ENCODE data around the gene OASL.
"Not testable (repeated sequence)": the region's sequence is repeated elsewhere in the genome, so short reads cannot be mapped to it uniquely, and the experiment has no call there.

OASL gene

DNA sequence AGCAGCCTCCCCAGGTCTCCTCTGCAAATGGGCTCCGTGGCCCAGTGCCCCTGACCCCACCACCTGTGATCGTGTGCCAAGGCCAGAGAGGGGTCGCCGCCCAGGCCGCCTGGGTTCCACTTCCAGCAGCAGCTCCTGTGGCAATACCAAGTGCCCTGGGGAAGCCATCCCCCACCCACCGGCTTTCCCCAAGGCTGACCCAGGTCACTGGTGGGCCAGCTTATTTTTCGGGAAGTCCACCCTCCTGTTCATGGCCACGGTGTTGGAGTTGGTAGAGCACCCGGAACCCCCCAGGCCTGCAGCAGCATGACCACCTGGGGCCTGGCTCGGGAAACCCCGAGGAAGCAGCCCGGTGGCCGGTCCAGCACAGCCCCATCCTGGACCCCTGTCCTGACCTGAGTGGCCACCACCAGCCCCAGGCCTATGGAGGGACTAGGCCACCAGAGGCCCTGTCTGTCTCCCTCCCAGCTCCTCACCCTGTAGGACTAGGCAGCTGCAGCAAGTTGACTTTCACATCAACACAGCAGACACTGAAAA, 40.8 kb upstream of the OASL start:
- Histone ChIP-seq H3K27ac (ENCODE audit: low read length, poor library complexity, severe bottlenecking) (no peak overlapping the region), H3K27me3 (ENCODE audit: control insufficient read depth in 1 of 2, insufficient read depth in 1 of 2, low read length in 2 of 2) (peaks cover 0 to 5% of the 10 kb centered on the region in 2 experiments), H2AFZ (ENCODE audit: low read depth, low read length) (no peak overlapping the region), H3K36me3 (ENCODE audit: control insufficient read depth in 1 of 2, insufficient read depth in 2 of 2, low read depth in 1 of 2, low read length in 2 of 2) (no peaks in the 10 kb centered on the region), H3K4me3 (ENCODE audit: insufficient read depth in 1 of 2, low read depth in 1 of 2, low read length in 2 of 2) (no peak overlapping the region), H2AK5ac (ENCODE audit: low read length, severe bottlenecking) (no peak overlapping the region), H2BK12ac (ENCODE audit: low read length in 2 of 2) (no peak overlapping the region), H3K4ac (ENCODE audit: low read depth in 1 of 2, low read length in 2 of 2) (no peak overlapping the region), H3K23ac (ENCODE audit: low read length in 2 of 2) (no peak overlapping the region), H3K14ac (ENCODE audit: low read length in 2 of 2) (no peak overlapping the region), H2BK5ac (ENCODE audit: low read depth, low read length, poor library complexity, severe bottlenecking) (no peak overlapping the region), H3K9ac (ENCODE audit: low read length) (no peak overlapping the region), H3K4me1 (ENCODE audit: control insufficient read depth, insufficient read depth, low read depth, low read length) (no peaks in the 10 kb centered on the region), H3K9me3 (ENCODE audit: control insufficient read depth, low read length) (no peaks in the 10 kb centered on the region), H4K91ac (ENCODE audit: low read length) (no peak overlapping the region), H3K18ac (ENCODE audit: low read depth in 1 of 2, low read length in 2 of 2) (no peak overlapping the region), H3K4me2 (ENCODE audit: low read length, poor library complexity, severe bottlenecking) (no peak overlapping the region), H2BK120ac (ENCODE audit: low read depth, low read length) (no peak overlapping the region), H3K79me1 (replicated peaks; ENCODE audit: low read length, poor library complexity, severe bottlenecking) (no peaks in the 10 kb centered on the region), H2BK15ac (ENCODE audit: low read depth, poor library complexity, severe bottlenecking) (no peak overlapping the region), H4K8ac (ENCODE audit: low read length) (no peak overlapping the region)
- no peak for DNase-seq
- 87% methylated on average over 13 of the region's 13 CpGs for WGBS

DNA sequence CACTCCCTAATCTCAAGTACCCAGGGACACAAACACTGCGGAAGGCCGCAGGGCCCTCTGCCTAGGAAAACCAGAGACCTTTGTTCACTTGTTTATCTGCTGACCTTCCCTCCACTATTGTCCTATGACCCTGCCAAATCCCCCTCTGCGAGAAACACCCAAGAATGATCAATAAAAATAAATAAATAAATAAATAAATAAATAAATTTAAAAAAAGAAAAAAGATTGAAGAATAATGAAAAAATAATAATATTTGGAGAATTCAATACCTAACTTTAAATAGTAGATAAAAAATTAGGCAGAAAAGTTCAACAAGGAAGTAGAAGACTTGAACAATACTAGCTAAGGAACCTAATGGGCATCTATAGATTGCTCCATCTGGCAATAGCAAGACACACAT, 38.4 kb upstream of the OASL start:
- not testable (repeated sequence) for H3K4me1 ChIP-seq (ENCODE audit: control insufficient read depth, insufficient read depth, low read depth, low read length); DNase-seq; H2AK5ac ChIP-seq (ENCODE audit: low read length, severe bottlenecking); H3K18ac ChIP-seq (ENCODE audit: low read depth in 1 of 2, low read length in 2 of 2); H3K23ac ChIP-seq (ENCODE audit: low read length in 2 of 2); H2BK15ac ChIP-seq (ENCODE audit: low read depth, poor library complexity, severe bottlenecking); H3K9me3 ChIP-seq (ENCODE audit: control insufficient read depth, low read length); H3K14ac ChIP-seq (ENCODE audit: low read length in 2 of 2); H3K27ac ChIP-seq (ENCODE audit: low read length, poor library complexity, severe bottlenecking); H2AFZ ChIP-seq (ENCODE audit: low read depth, low read length); H3K4ac ChIP-seq (ENCODE audit: low read depth in 1 of 2, low read length in 2 of 2); H3K9ac ChIP-seq (ENCODE audit: low read length); H3K36me3 ChIP-seq (ENCODE audit: control insufficient read depth in 1 of 2, insufficient read depth in 2 of 2, low read depth in 1 of 2, low read length in 2 of 2); H3K4me2 ChIP-seq (ENCODE audit: low read length, poor library complexity, severe bottlenecking); H3K4me3 ChIP-seq (ENCODE audit: insufficient read depth in 1 of 2, low read depth in 1 of 2, low read length in 2 of 2); H3K27me3 ChIP-seq (ENCODE audit: control insufficient read depth in 1 of 2, insufficient read depth in 1 of 2, low read length in 2 of 2); H4K8ac ChIP-seq (ENCODE audit: low read length); H2BK12ac ChIP-seq (ENCODE audit: low read length in 2 of 2); H2BK120ac ChIP-seq (ENCODE audit: low read depth, low read length); H3K79me1 ChIP-seq (replicated peaks; ENCODE audit: low read length, poor library complexity, severe bottlenecking); H4K91ac ChIP-seq (ENCODE audit: low read length); H2BK5ac ChIP-seq (ENCODE audit: low read depth, low read length, poor library complexity, severe bottlenecking)
- no CpG with 5 or more reads among the region's 3 CpGs for WGBS

DNA sequence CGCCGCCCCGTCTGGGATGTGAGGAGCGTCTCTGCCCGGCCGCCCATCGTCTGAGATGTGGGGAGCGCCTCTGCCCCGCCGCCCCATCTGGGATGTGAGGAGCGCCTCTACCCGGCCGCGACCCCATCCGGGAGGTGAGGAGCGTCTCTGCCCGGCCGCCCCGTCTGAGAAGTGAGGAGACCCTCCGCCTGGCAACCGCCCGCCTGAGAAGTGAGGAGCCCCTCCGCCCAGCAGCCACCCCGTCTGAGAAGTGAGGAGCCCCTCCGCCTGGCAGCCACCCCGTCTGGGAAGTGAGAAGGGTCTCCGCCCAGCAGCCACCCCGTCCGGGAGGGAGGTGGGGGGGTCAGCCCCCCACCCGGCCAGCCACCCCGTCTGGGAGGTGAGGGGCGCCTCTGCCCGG, 36.9 kb upstream of the OASL start:
- H3K9me3 ChIP-seq (ENCODE audit: control insufficient read depth, low read length): peaks cover 15% of the 10 kb centered on the region
- H3K36me3 ChIP-seq (ENCODE audit: control insufficient read depth in 1 of 2, insufficient read depth in 2 of 2, low read depth in 1 of 2, low read length in 2 of 2); DNase-seq; H2AK5ac ChIP-seq (ENCODE audit: low read length, severe bottlenecking); H2BK5ac ChIP-seq (ENCODE audit: low read depth, low read length, poor library complexity, severe bottlenecking); H2BK120ac ChIP-seq (ENCODE audit: low read depth, low read length); H3K4me1 ChIP-seq (ENCODE audit: control insufficient read depth, insufficient read depth, low read depth, low read length); H3K18ac ChIP-seq (ENCODE audit: low read depth in 1 of 2, low read length in 2 of 2); H3K27ac ChIP-seq (ENCODE audit: low read length, poor library complexity, severe bottlenecking); H3K4me2 ChIP-seq (ENCODE audit: low read length, poor library complexity, severe bottlenecking); H3K27me3 ChIP-seq (ENCODE audit: control insufficient read depth in 1 of 2, insufficient read depth in 1 of 2, low read length in 2 of 2); H3K4ac ChIP-seq (ENCODE audit: low read depth in 1 of 2, low read length in 2 of 2); H4K8ac ChIP-seq (ENCODE audit: low read length); H4K91ac ChIP-seq (ENCODE audit: low read length); H2AFZ ChIP-seq (ENCODE audit: low read depth, low read length); H3K9ac ChIP-seq (ENCODE audit: low read length); H3K4me3 ChIP-seq (ENCODE audit: insufficient read depth in 1 of 2, low read depth in 1 of 2, low read length in 2 of 2); H3K14ac ChIP-seq (ENCODE audit: low read length in 2 of 2); H2BK12ac ChIP-seq (ENCODE audit: low read length in 2 of 2); H3K79me1 ChIP-seq (replicated peaks; ENCODE audit: low read length, poor library complexity, severe bottlenecking); H3K23ac ChIP-seq (ENCODE audit: low read length in 2 of 2); H2BK15ac ChIP-seq (ENCODE audit: low read depth, poor library complexity, severe bottlenecking): not testable (repeated sequence)
- WGBS: 94% methylated on average over 23 of the region's 33 CpGs

DNA sequence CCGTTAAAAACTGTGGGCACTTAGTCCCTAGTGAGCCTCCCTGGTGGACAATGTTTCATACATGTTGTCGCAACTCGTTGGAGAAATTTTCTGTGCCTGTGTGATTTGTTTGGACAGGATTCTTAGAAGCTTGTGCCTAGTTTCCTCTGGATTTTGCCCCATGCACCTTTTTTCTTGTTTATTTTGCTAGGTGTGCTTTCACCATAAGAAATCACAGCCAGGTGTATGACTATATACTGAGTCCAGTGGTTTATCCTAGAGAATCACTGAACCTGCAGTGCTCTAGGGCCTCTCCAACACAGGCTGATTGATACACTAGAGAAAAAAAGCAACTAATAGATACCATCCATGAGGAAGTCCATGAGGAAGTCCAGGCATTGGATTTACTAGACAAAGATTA, 33.1 kb upstream of the OASL start:
- Histone ChIP-seq H3K36me3 (ENCODE audit: control insufficient read depth in 1 of 2, insufficient read depth in 2 of 2, low read depth in 1 of 2, low read length in 2 of 2) (no peaks in the 10 kb centered on the region), H2BK120ac (ENCODE audit: low read depth, low read length) (no peak overlapping the region), H3K14ac (ENCODE audit: low read length in 2 of 2) (no peak overlapping the region), H2AK5ac (ENCODE audit: low read length, severe bottlenecking) (no peak overlapping the region), H3K4me3 (ENCODE audit: insufficient read depth in 1 of 2, low read depth in 1 of 2, low read length in 2 of 2) (no peak overlapping the region), H3K27ac (ENCODE audit: low read length, poor library complexity, severe bottlenecking) (no peak overlapping the region), H4K91ac (ENCODE audit: low read length) (no peak overlapping the region), H3K23ac (ENCODE audit: low read length in 2 of 2) (no peak overlapping the region), H3K4ac (ENCODE audit: low read depth in 1 of 2, low read length in 2 of 2) (no peak overlapping the region), H3K9ac (ENCODE audit: low read length) (no peak overlapping the region), H2BK12ac (ENCODE audit: low read length in 2 of 2) (no peak overlapping the region), H2BK5ac (ENCODE audit: low read depth, low read length, poor library complexity, severe bottlenecking) (no peak overlapping the region), H3K79me1 (replicated peaks; ENCODE audit: low read length, poor library complexity, severe bottlenecking) (no peaks in the 10 kb centered on the region), H3K4me2 (ENCODE audit: low read length, poor library complexity, severe bottlenecking) (no peak overlapping the region), H2BK15ac (ENCODE audit: low read depth, poor library complexity, severe bottlenecking) (no peak overlapping the region), H4K8ac (ENCODE audit: low read length) (no peak overlapping the region), H3K27me3 (ENCODE audit: control insufficient read depth in 1 of 2, insufficient read depth in 1 of 2, low read length in 2 of 2) (peaks cover 3 to 11% of the 10 kb centered on the region in 2 experiments), H3K4me1 (ENCODE audit: control insufficient read depth, insufficient read depth, low read depth, low read length) (no peaks in the 10 kb centered on the region), H3K18ac (ENCODE audit: low read depth in 1 of 2, low read length in 2 of 2) (no peak overlapping the region), H2AFZ (ENCODE audit: low read depth, low read length) (no peak overlapping the region), H3K9me3 (ENCODE audit: control insufficient read depth, low read length) (peaks cover 15% of the 10 kb centered on the region)
- DNase-seq: no peak
- WGBS: 86% methylated on average over 3 of the region's 3 CpGs

Data from mesenchymal stem cell (in vitro differentiated cells and primary cell).